HEK293 (cell line): ENCODE data around the gene MEP1A.

Source experiments
- CTCF ChIA-PET: fragments of 350-600 bp; formaldehyde crosslinking; extraction: SDS; loops from one replicate; lab custom pipeline; 2021; ENCODE audit warnings: antibody characterized with exemption; lab: Yijun Ruan, JAX
- POLR2A ChIA-PET: fragments of 300-600 bp; formaldehyde crosslinking; extraction: SDS; loops from one replicate; lab custom pipeline; 2020; ENCODE audit warnings: antibody characterized with exemption, inconsistent platforms; lab: Yijun Ruan, JAX
- H3K27ac ChIP-seq: fragments of 200-500 bp; sonication (Bioruptor generic); 2 replicates; pipeline ENCODE4 v1.5.1; 2014; ENCODE audit warnings: low read depth, low read length, control low read depth, inconsistent platforms; ENCODE audit errors: extremely low read depth
- H3K36me3 ChIP-seq, 2 experiments: fragments of 200-500 bp in 1 of 2; sonication (Bioruptor generic) in 1 of 2; 1 replicate in 1 of 2; 2 replicates in 1 of 2; pipeline ENCODE4 v1.5.1; 2014 to 2017; ENCODE audit warnings: inconsistent platforms in 2 of 2, low read length in 2 of 2; ENCODE audit not compliant: control insufficient read depth in 2 of 2, insufficient read depth in 1 of 2
- H3K4me1 ChIP-seq: fragments of 200-500 bp; sonication (Bioruptor generic); 2 replicates; pipeline ENCODE4 v1.5.1; 2014; ENCODE audit warnings: mild to moderate bottlenecking, low read length, inconsistent platforms; ENCODE audit not compliant: control insufficient read depth, insufficient read depth
- H3K4me3 ChIP-seq: 2 replicates; pipeline ENCODE4 v1.5.1; 2011; ENCODE audit warnings: low read depth, mild to moderate bottlenecking, control low read depth, low read length, moderate library complexity
- H3K9me3 ChIP-seq: fragments of 200-500 bp; sonication (Bioruptor generic); 2 replicates; pipeline ENCODE4 v1.5.1; 2014; ENCODE audit warnings: low read depth, low read length, inconsistent platforms; ENCODE audit not compliant: control insufficient read depth, insufficient read depth
- FEZF1 ChIP-seq: fragments of 450-650 bp; formaldehyde crosslinking; IDR thresholded peaks from 2 replicates; pipeline ENCODE4 v1.5.1; 2016; ENCODE audit warnings: missing biosample characterization, missing genetic modification characterization
- RBAK ChIP-seq: fragments of 450-650 bp; formaldehyde crosslinking; IDR thresholded peaks from 2 replicates; pipeline ENCODE4 v1.5.1; 2016; ENCODE audit warnings: missing biosample characterization, missing genetic modification characterization
- SCRT1 ChIP-seq: fragments of 450-650 bp; formaldehyde crosslinking; IDR thresholded peaks from 2 replicates; pipeline ENCODE4 v1.5.1; 2016; ENCODE audit warnings: missing biosample characterization, missing genetic modification characterization, borderline replicate concordance
- SP7 ChIP-seq: fragments of 450-650 bp; formaldehyde crosslinking; IDR thresholded peaks from 2 replicates; pipeline ENCODE4 v1.5.1; 2016; ENCODE audit warnings: missing biosample characterization, missing genetic modification characterization
- ZBTB20 ChIP-seq: fragments of 450-650 bp; formaldehyde crosslinking; IDR thresholded peaks from 2 replicates; pipeline ENCODE4 v1.5.1; 2016; ENCODE audit warnings: missing biosample characterization, missing genetic modification characterization
- ZBTB8A ChIP-seq: fragments of 450-650 bp; formaldehyde crosslinking; IDR thresholded peaks from 2 replicates; pipeline ENCODE4 v1.5.1; 2016; ENCODE audit warnings: missing biosample characterization, missing genetic modification characterization
- ZFP3 ChIP-seq: fragments of 450-650 bp; formaldehyde crosslinking; IDR thresholded peaks from 2 replicates; pipeline ENCODE4 v1.5.1; 2016; ENCODE audit warnings: low read depth, missing biosample characterization, missing genetic modification characterization
- ZFP69B ChIP-seq: fragments of 450-650 bp; formaldehyde crosslinking; IDR thresholded peaks from 2 replicates; pipeline ENCODE4 v1.5.1; 2016; ENCODE audit warnings: missing biosample characterization, missing genetic modification characterization
- ZNF10 ChIP-seq: fragments of 450-650 bp; formaldehyde crosslinking; IDR thresholded peaks from 2 replicates; pipeline ENCODE4 v1.5.1; 2017; ENCODE audit warnings: missing biosample characterization, missing genetic modification characterization
- ZNF121 ChIP-seq: fragments of 450-650 bp; formaldehyde crosslinking; IDR thresholded peaks from 2 replicates; pipeline ENCODE4 v1.5.1; 2016; ENCODE audit warnings: missing biosample characterization, missing genetic modification characterization
- ZNF155 ChIP-seq: fragments of 450-650 bp; formaldehyde crosslinking; IDR thresholded peaks from 2 replicates; pipeline ENCODE4 v1.5.1; 2016; ENCODE audit warnings: missing biosample characterization, missing genetic modification characterization
- ZNF292 ChIP-seq: fragments of 450-650 bp; formaldehyde crosslinking; IDR thresholded peaks from 2 replicates; pipeline ENCODE4 v1.5.1; 2016; ENCODE audit warnings: low read depth, missing biosample characterization, missing genetic modification characterization, borderline replicate concordance
- ZNF354C ChIP-seq: fragments of 450-650 bp; formaldehyde crosslinking; IDR thresholded peaks from 2 replicates; pipeline ENCODE4 v1.5.1; 2016; ENCODE audit warnings: missing biosample characterization, missing genetic modification characterization, low read depth, borderline replicate concordance
- ZNF501 ChIP-seq: fragments of 450-650 bp; formaldehyde crosslinking; IDR thresholded peaks from 2 replicates; pipeline ENCODE4 v1.5.1; 2016; ENCODE audit warnings: missing biosample characterization, missing genetic modification characterization
- ZNF600 ChIP-seq: fragments of 450-650 bp; formaldehyde crosslinking; IDR thresholded peaks from 2 replicates; pipeline ENCODE4 v1.5.1; 2016; ENCODE audit warnings: missing biosample characterization, missing genetic modification characterization
- TF ChIP-seq, protein P1 (sequence below): fragments of 450-650 bp; formaldehyde crosslinking; IDR thresholded peaks from 2 replicates; pipeline ENCODE4 v1.5.1; 2016; ENCODE audit warnings: missing biosample characterization, missing genetic modification characterization
- TF ChIP-seq, protein P2 (sequence below): fragments of 450-650 bp; IDR thresholded peaks from 2 replicates; pipeline ENCODE4 v1.5.1; 2018; ENCODE audit warnings: missing biosample characterization, mild to moderate bottlenecking, missing genetic modification characterization
- TF ChIP-seq, protein P3 (sequence below): fragments of 450-650 bp; formaldehyde crosslinking; IDR thresholded peaks from 2 replicates; pipeline ENCODE4 v1.5.1; 2017; ENCODE audit warnings: missing biosample characterization, missing genetic modification characterization
- TF ChIP-seq, protein P4 (sequence below): fragments of 450-650 bp; formaldehyde crosslinking; IDR thresholded peaks from 2 replicates; pipeline ENCODE4 v1.5.1; 2016; ENCODE audit warnings: missing biosample characterization, missing genetic modification characterization
- TF ChIP-seq, protein P5 (sequence below): fragments of 450-650 bp; formaldehyde crosslinking; IDR thresholded peaks from 2 replicates; pipeline ENCODE4 v1.5.1; 2016; ENCODE audit warnings: missing biosample characterization, missing genetic modification characterization, borderline replicate concordance
- TF ChIP-seq, protein P6 (sequence below): fragments of 450-650 bp; formaldehyde crosslinking; IDR thresholded peaks from 2 replicates; pipeline ENCODE4 v1.5.1; 2017; ENCODE audit warnings: missing biosample characterization, missing genetic modification characterization
- TF ChIP-seq, protein P7 (sequence below): fragments of 450-650 bp; formaldehyde crosslinking; IDR thresholded peaks from 2 replicates; pipeline ENCODE4 v1.5.1; 2016; ENCODE audit warnings: missing biosample characterization, missing genetic modification characterization

MEP1A gene

DNA sequence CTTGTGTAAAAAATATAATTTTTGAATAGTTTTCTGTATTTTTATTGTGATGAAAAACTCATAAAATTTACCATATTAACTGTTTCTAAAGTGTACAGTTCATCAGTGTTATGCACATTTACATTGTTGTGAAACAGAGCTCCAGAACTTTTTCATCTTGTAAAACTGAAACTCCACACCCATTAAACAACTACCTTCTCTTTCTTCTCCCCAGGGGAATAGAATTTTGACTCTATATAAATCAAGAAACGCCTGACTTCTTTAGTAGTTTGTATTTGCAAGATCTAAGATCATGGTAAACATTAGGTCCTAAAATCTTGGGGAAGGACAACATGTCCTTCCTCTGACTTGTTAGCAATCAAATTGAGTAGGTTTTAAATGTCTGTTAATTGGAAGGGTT is 37.3 kb upstream of the MEP1A start:
- Histone ChIP-seq H3K27ac (no peak overlapping the region), H3K4me1 (peaks cover 16% of the 10 kb centered on the region), H3K4me3 (no peak overlapping the region), H3K36me3 (no peaks in the 10 kb centered on the region), H3K9me3 (no peaks in the 10 kb centered on the region)
- ChIA-PET CTCF (interaction anchor here (0.9 kb wide), 1 partner anchor 9 kb away, joined by 3 read pairs; the partner anchor contains the start of gene ANKRD66), POLR2A (no interaction called here)
- TF ChIP-seq ZNF501 (tag by site-specific recombination) (no peak), ZNF354C (tag by site-specific recombination) (no peak), ZBTB8A (tag by site-specific recombination) (no peak), RBAK (tag by site-specific recombination) (no peak), ZFP69B (tag by site-specific recombination) (no peak), ZNF121 (tag by site-specific recombination) (no peak), ZNF600 (tag by site-specific recombination) (0 out of 2 replicates have a peak, but pooled peaks have one; percentile 21), FEZF1 (tag by site-specific recombination) (no peak), SP7 (tag by site-specific recombination) (no peak), ZNF155 (tag by site-specific recombination) (no peak), ZNF292 (tag by site-specific recombination) (no peak), SCRT1 (tag by site-specific recombination) (no peak), ZBTB20 (tag by site-specific recombination) (no peak), ZFP3 (tag by site-specific recombination) (no peak), ZNF10 (no peak)
- TF ChIP-seq, protein P1, sequence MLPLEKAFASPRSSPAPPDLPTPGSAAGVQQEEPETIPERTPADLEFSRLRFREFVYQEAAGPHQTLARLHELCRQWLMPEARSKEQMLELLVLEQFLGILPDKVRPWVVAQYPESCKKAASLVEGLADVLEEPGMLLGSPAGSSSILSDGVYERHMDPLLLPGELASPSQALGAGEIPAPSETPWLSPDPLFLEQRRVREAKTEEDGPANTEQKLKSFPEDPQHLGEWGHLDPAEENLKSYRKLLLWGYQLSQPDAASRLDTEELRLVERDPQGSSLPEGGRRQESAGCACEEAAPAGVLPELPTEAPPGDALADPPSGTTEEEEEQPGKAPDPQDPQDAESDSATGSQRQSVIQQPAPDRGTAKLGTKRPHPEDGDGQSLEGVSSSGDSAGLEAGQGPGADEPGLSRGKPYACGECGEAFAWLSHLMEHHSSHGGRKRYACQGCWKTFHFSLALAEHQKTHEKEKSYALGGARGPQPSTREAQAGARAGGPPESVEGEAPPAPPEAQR (tag by site-specific recombination), result no peak
- TF ChIP-seq, protein P2, sequence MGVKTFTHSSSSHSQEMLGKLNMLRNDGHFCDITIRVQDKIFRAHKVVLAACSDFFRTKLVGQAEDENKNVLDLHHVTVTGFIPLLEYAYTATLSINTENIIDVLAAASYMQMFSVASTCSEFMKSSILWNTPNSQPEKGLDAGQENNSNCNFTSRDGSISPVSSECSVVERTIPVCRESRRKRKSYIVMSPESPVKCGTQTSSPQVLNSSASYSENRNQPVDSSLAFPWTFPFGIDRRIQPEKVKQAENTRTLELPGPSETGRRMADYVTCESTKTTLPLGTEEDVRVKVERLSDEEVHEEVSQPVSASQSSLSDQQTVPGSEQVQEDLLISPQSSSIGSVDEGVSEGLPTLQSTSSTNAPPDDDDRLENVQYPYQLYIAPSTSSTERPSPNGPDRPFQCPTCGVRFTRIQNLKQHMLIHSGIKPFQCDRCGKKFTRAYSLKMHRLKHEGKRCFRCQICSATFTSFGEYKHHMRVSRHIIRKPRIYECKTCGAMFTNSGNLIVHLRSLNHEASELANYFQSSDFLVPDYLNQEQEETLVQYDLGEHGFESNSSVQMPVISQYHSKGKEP (tag by site-specific recombination), result peak; percentile 10; the same call in 1 of the 2 replicates
- TF ChIP-seq, protein P3, sequence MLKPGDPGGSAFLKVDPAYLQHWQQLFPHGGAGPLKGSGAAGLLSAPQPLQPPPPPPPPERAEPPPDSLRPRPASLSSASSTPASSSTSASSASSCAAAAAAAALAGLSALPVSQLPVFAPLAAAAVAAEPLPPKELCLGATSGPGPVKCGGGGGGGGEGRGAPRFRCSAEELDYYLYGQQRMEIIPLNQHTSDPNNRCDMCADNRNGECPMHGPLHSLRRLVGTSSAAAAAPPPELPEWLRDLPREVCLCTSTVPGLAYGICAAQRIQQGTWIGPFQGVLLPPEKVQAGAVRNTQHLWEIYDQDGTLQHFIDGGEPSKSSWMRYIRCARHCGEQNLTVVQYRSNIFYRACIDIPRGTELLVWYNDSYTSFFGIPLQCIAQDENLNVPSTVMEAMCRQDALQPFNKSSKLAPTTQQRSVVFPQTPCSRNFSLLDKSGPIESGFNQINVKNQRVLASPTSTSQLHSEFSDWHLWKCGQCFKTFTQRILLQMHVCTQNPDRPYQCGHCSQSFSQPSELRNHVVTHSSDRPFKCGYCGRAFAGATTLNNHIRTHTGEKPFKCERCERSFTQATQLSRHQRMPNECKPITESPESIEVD (tag by site-specific recombination), result peak; percentile 88
- TF ChIP-seq, protein P4, sequence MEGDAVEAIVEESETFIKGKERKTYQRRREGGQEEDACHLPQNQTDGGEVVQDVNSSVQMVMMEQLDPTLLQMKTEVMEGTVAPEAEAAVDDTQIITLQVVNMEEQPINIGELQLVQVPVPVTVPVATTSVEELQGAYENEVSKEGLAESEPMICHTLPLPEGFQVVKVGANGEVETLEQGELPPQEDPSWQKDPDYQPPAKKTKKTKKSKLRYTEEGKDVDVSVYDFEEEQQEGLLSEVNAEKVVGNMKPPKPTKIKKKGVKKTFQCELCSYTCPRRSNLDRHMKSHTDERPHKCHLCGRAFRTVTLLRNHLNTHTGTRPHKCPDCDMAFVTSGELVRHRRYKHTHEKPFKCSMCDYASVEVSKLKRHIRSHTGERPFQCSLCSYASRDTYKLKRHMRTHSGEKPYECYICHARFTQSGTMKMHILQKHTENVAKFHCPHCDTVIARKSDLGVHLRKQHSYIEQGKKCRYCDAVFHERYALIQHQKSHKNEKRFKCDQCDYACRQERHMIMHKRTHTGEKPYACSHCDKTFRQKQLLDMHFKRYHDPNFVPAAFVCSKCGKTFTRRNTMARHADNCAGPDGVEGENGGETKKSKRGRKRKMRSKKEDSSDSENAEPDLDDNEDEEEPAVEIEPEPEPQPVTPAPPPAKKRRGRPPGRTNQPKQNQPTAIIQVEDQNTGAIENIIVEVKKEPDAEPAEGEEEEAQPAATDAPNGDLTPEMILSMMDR (tag by site-specific recombination), result no peak
- TF ChIP-seq, protein P5, sequence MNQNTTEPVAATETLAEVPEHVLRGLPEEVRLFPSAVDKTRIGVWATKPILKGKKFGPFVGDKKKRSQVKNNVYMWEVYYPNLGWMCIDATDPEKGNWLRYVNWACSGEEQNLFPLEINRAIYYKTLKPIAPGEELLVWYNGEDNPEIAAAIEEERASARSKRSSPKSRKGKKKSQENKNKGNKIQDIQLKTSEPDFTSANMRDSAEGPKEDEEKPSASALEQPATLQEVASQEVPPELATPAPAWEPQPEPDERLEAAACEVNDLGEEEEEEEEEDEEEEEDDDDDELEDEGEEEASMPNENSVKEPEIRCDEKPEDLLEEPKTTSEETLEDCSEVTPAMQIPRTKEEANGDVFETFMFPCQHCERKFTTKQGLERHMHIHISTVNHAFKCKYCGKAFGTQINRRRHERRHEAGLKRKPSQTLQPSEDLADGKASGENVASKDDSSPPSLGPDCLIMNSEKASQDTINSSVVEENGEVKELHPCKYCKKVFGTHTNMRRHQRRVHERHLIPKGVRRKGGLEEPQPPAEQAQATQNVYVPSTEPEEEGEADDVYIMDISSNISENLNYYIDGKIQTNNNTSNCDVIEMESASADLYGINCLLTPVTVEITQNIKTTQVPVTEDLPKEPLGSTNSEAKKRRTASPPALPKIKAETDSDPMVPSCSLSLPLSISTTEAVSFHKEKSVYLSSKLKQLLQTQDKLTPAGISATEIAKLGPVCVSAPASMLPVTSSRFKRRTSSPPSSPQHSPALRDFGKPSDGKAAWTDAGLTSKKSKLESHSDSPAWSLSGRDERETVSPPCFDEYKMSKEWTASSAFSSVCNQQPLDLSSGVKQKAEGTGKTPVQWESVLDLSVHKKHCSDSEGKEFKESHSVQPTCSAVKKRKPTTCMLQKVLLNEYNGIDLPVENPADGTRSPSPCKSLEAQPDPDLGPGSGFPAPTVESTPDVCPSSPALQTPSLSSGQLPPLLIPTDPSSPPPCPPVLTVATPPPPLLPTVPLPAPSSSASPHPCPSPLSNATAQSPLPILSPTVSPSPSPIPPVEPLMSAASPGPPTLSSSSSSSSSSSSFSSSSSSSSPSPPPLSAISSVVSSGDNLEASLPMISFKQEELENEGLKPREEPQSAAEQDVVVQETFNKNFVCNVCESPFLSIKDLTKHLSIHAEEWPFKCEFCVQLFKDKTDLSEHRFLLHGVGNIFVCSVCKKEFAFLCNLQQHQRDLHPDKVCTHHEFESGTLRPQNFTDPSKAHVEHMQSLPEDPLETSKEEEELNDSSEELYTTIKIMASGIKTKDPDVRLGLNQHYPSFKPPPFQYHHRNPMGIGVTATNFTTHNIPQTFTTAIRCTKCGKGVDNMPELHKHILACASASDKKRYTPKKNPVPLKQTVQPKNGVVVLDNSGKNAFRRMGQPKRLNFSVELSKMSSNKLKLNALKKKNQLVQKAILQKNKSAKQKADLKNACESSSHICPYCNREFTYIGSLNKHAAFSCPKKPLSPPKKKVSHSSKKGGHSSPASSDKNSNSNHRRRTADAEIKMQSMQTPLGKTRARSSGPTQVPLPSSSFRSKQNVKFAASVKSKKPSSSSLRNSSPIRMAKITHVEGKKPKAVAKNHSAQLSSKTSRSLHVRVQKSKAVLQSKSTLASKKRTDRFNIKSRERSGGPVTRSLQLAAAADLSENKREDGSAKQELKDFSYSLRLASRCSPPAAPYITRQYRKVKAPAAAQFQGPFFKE (tag by site-specific recombination), result no peak
- TF ChIP-seq, protein P6, sequence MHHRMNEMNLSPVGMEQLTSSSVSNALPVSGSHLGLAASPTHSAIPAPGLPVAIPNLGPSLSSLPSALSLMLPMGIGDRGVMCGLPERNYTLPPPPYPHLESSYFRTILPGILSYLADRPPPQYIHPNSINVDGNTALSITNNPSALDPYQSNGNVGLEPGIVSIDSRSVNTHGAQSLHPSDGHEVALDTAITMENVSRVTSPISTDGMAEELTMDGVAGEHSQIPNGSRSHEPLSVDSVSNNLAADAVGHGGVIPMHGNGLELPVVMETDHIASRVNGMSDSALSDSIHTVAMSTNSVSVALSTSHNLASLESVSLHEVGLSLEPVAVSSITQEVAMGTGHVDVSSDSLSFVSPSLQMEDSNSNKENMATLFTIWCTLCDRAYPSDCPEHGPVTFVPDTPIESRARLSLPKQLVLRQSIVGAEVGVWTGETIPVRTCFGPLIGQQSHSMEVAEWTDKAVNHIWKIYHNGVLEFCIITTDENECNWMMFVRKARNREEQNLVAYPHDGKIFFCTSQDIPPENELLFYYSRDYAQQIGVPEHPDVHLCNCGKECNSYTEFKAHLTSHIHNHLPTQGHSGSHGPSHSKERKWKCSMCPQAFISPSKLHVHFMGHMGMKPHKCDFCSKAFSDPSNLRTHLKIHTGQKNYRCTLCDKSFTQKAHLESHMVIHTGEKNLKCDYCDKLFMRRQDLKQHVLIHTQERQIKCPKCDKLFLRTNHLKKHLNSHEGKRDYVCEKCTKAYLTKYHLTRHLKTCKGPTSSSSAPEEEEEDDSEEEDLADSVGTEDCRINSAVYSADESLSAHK (tag by site-specific recombination), result peak; percentile 40; the same call in 1 of the 2 replicates
- TF ChIP-seq, protein P7, sequence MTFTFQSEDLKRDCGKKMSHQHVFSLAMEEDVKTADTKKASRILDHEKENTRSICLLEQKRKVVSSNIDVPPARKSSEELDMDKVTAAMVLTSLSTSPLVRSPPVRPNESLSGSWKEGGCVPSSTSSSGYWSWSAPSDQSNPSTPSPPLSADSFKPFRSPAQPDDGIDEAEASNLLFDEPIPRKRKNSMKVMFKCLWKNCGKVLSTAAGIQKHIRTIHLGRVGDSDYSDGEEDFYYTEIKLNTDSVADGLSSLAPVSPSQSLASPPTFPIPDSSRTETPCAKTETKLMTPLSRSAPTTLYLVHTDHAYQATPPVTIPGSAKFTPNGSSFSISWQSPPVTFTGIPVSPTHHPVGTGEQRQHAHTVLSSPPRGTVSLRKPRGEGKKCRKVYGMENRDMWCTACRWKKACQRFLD (tag by site-specific recombination), result no peak
